Measurements from ENCODE around the gene PIGL. TPM values are rescaled to one million over a fixed set of nuclear protein-coding genes. Genes with fewer than 3 reads are reported as not detected.
"Not testable (repeated sequence)": the region's sequence is repeated elsewhere in the genome, so short reads cannot be mapped to it uniquely, and the experiment has no call there.

The PIGL gene
- total and polyA plus RNA-seq, 2 donors (not counting 1 experiment from before 2014, with no cell fraction given), result 86.7 to 88.2 TPM

DNA sequence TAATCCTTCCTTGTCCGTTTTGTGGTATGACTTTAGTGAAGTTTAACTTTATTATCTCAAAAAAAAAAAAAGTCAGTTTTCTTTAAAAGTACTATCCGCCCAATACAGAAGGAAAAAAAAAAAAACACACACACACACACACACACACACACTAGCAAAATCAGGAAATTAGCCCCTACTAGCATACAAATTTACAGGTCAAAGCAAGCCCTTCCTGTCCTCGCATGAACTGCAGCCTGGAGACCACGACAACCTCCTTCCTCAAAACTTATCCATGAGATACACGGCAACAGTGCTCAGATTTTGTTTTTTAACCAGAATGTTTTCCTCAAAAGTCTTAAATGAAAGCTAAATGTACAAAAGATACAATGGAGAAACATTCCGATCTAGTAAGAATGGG, 17.9 kb upstream of the PIGL start:
- Histone ChIP-seq H2AFZ (ENCODE audit: insufficient read depth, low read depth, low read length, poor library complexity, severe bottlenecking) (peak overlapping the region; percentile 42), H3K4me3 (ENCODE audit: control extremely low read depth in 1 of 5, extremely low read depth in 1 of 5, insufficient read depth in 1 of 5, low read depth in 2 of 5, low read length in 4 of 5) (no peak overlapping the region), H3K27me3 (replicated peaks in 1 of 4; ENCODE audit: control extremely low read depth in 1 of 4, control insufficient read depth in 3 of 4, insufficient read depth in 4 of 4, low read length in 3 of 4) (no peaks in the 10 kb centered on the region), H3K27ac (ENCODE audit: low read length in 2 of 2) (peak overlapping the region; percentile 28 to 82), H4K20me1 (ENCODE audit: control insufficient read depth, insufficient read depth, low read length, poor library complexity, severe bottlenecking) (peaks cover 5% of the 10 kb centered on the region), H3K9me3 (ENCODE audit: control extremely low read depth in 1 of 3, control insufficient read depth in 2 of 3, insufficient read depth in 1 of 3, low read length in 2 of 3) (peaks cover 0 to 3% (median 0%) of the 10 kb centered on the region in 3 donors), H3K79me2 (ENCODE audit: control insufficient read depth, insufficient read depth, low read length) (peaks cover 81% of the 10 kb centered on the region), H3K36me3 (replicated peaks in 1 of 2; ENCODE audit: control extremely low read depth in 1 of 2, control insufficient read depth in 1 of 2, extremely low read depth in 1 of 2, insufficient read depth in 2 of 2, low read length in 1 of 2) (peaks cover 0 to 12% of the 10 kb centered on the region in 2 experiments), H3K9ac (ENCODE audit: low read length) (peak overlapping the region; percentile 28), H3K4me1 (ENCODE audit: control insufficient read depth in 2 of 2, insufficient read depth in 2 of 2, low read length in 2 of 2) (peaks cover 34 to 37% of the 10 kb centered on the region in 2 donors), H3K4me2 (replicated peaks; ENCODE audit: low read depth, low read length, poor library complexity, severe bottlenecking) (peak overlapping the region; percentile 47)
- Mint-ChIP-seq H3K27ac (peak overlapping the region; percentile 78), H3K9me3 (ENCODE audit: insufficient read depth) (no peaks in the 10 kb centered on the region), H3K4me1 (peaks cover 57% of the 10 kb centered on the region), H3K4me3 (peak overlapping the region; percentile 73), H3K27me3 (no peaks in the 10 kb centered on the region)
- no peak for TF ChIP-seq EZH2 (IDR thresholded peaks at IDR 0.05; ENCODE audit: borderline replicate concordance, insufficient read depth, low read depth, low read length, poor library complexity, severe bottlenecking)
- 67% methylated on average over 1 of the region's 6 CpGs for whole genome bisulfite sequencing (ENCODE audit: insufficient coverage)
- ATAC-seq (ENCODE audit: low read depth) (no peak), DNase-seq (peak; percentile 48)
- CTCF ChIA-PET, result interaction anchor here (1.0 to 1.5 kb wide), 3 partner anchors 8 to 123 kb away, joined by 3 read pairs; no protein-coding TSS in a partner anchor
- POLR2A ChIA-PET, result interaction anchor here (1.1 kb wide), 1 partner anchor 88 kb away, joined by 3 read pairs; no protein-coding TSS in a partner anchor
- intact Hi-C loops (cut with micrococcal nuclease), result loop anchor here (1.0 kb wide), 1 partner anchor 16 kb away; the partner anchor contains the start of gene NCOR1

DNA sequence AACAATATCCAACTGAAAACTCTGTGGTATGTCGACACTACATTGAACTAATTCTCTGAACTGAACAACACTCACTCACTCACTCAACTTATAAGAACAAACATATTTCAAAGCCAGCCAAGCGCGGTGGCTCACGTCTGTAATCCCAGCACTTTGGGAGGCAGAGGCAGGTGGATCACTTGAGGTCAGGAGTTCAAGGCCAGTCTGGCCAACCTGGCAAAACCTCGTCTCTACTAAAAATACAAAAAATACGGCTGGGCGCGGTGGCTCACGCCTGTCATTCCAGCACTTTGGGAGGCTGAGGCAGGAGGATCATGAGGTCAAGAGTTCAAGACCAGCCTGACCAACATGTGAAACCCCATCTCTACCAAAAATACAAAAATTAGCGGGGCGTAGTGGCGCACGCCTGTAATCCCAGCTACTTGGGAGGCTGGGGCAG, 15.3 kb upstream of the PIGL start:
- CTCF ChIA-PET, result interaction anchor here (0.7 kb wide), 1 partner anchor 20 kb away, joined by 3 read pairs; no protein-coding TSS in a partner anchor
- H2AFZ ChIP-seq (ENCODE audit: insufficient read depth, low read depth, low read length, poor library complexity, severe bottlenecking); H4K20me1 ChIP-seq (ENCODE audit: control insufficient read depth, insufficient read depth, low read length, poor library complexity, severe bottlenecking); H3K4me2 ChIP-seq (replicated peaks; ENCODE audit: low read depth, low read length, poor library complexity, severe bottlenecking); H3K9me3 Mint-ChIP-seq (ENCODE audit: insufficient read depth); intact Hi-C loops (cut with micrococcal nuclease); POLR2A ChIA-PET; ATAC-seq (ENCODE audit: low read depth); H3K4me3 ChIP-seq (ENCODE audit: control extremely low read depth in 1 of 5, extremely low read depth in 1 of 5, insufficient read depth in 1 of 5, low read depth in 2 of 5, low read length in 4 of 5); H3K36me3 ChIP-seq (replicated peaks in 1 of 2; ENCODE audit: control extremely low read depth in 1 of 2, control insufficient read depth in 1 of 2, extremely low read depth in 1 of 2, insufficient read depth in 2 of 2, low read length in 1 of 2); H3K9me3 ChIP-seq (ENCODE audit: control extremely low read depth in 1 of 3, control insufficient read depth in 2 of 3, insufficient read depth in 1 of 3, low read length in 2 of 3); H3K9ac ChIP-seq (ENCODE audit: low read length); H3K27me3 Mint-ChIP-seq; H3K4me3 Mint-ChIP-seq; DNase-seq; H3K27me3 ChIP-seq (replicated peaks in 1 of 4; ENCODE audit: control extremely low read depth in 1 of 4, control insufficient read depth in 3 of 4, insufficient read depth in 4 of 4, low read length in 3 of 4): not testable (repeated sequence)
- Mint-ChIP-seq H3K4me1 (peaks cover 70% of the 10 kb centered on the region), H3K27ac (peak overlapping the region; percentile 81)
- WGBS (ENCODE audit: insufficient coverage), result 89% methylated on average over 10 of the region's 13 CpGs
- H3K79me2 ChIP-seq (ENCODE audit: control insufficient read depth, insufficient read depth, low read length), result peaks cover 86% of the 10 kb centered on the region
- peaks cover 34 to 40% of the 10 kb centered on the region in 2 donors for H3K4me1 ChIP-seq (ENCODE audit: control insufficient read depth in 2 of 2, insufficient read depth in 2 of 2, low read length in 2 of 2)
- peak overlapping the region in 1 of 2 donors; percentile 33 for H3K27ac ChIP-seq (ENCODE audit: low read length in 2 of 2)

DNA sequence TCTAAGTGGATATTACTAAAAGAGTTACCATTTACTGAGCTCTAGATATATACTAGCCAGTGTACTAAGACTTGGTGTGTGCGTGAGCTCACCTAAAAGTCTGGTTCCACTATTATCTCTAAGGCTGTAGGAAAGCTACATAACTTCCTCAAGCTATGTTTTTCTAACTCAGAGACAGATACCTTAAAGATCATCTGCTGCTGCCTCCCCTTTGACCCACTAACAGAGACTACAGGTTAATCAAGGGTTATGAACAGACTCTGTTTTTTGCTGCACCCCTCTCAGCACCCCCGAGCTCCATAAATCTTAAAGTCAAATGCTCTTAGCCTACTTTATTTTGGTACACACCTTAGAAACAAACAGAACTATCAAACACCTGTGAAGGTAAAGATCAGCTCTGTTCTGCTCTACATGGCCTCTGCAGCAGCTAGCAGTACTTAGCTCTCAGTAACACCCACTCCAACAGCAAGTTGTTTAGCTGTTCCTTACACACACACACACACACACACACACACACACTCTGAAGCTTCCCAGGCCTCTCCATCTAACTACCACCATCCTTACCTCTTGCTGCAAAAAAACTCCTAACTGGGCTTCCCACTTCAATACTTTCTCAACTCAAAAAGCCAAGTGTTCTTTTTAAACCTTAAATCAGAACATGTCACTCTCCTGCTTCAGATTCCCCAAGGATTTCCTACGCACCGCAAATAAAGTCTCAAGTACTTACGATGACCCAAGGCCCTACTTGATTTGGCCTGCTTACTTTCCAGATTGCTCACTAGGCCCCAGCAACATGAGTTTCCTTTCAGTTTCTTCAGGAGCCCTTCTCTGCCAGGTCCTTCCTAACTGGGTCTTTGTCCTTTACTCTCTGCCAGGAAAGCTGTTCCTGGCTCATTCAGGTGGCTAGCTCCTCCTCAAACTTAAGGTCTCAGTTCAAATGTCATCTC, 14.2 kb upstream of the PIGL start:
- intact Hi-C loops (cut with micrococcal nuclease); H2AFZ ChIP-seq (ENCODE audit: insufficient read depth, low read depth, low read length, poor library complexity, severe bottlenecking); H3K27me3 Mint-ChIP-seq; H3K4me3 ChIP-seq (ENCODE audit: control extremely low read depth in 1 of 5, extremely low read depth in 1 of 5, insufficient read depth in 1 of 5, low read depth in 2 of 5, low read length in 4 of 5); H3K9me3 ChIP-seq (ENCODE audit: control extremely low read depth in 1 of 3, control insufficient read depth in 2 of 3, insufficient read depth in 1 of 3, low read length in 2 of 3); ATAC-seq (ENCODE audit: low read depth); POLR2A ChIA-PET; H3K27me3 ChIP-seq (replicated peaks in 1 of 4; ENCODE audit: control extremely low read depth in 1 of 4, control insufficient read depth in 3 of 4, insufficient read depth in 4 of 4, low read length in 3 of 4); H3K9me3 Mint-ChIP-seq (ENCODE audit: insufficient read depth); H4K20me1 ChIP-seq (ENCODE audit: control insufficient read depth, insufficient read depth, low read length, poor library complexity, severe bottlenecking); H3K36me3 ChIP-seq (replicated peaks in 1 of 2; ENCODE audit: control extremely low read depth in 1 of 2, control insufficient read depth in 1 of 2, extremely low read depth in 1 of 2, insufficient read depth in 2 of 2, low read length in 1 of 2): not testable (repeated sequence)
- CTCF ChIA-PET, result interaction anchor here (0.7 kb wide), 1 partner anchor 121 kb away, joined by 3 read pairs; no protein-coding TSS in a partner anchor
- Histone ChIP-seq H3K9ac (ENCODE audit: low read length) (peak overlapping the region; percentile 35), H3K4me1 (ENCODE audit: control insufficient read depth in 2 of 2, insufficient read depth in 2 of 2, low read length in 2 of 2) (peaks cover 34 to 40% of the 10 kb centered on the region in 2 donors), H3K27ac (ENCODE audit: low read length in 2 of 2) (peak overlapping the region; percentile 34 to 76), H3K79me2 (ENCODE audit: control insufficient read depth, insufficient read depth, low read length) (peaks cover 81% of the 10 kb centered on the region), H3K4me2 (replicated peaks; ENCODE audit: low read depth, low read length, poor library complexity, severe bottlenecking) (peak overlapping the region; percentile 8)
- peaks cover 69% of the 10 kb centered on the region for H3K4me1 Mint-ChIP-seq
- DNase-seq, result peak; percentile 30
- WGBS (ENCODE audit: insufficient coverage), result 89% methylated on average over 3 of the region's 5 CpGs
- H3K4me3 Mint-ChIP-seq, result peak overlapping the region; percentile 46
- peak overlapping the region; percentile 64 for H3K27ac Mint-ChIP-seq

All from B cell (primary cell).